ENCODE data around the gene MTA3.
"Not testable (repeated sequence)": the region's sequence is repeated elsewhere in the genome, so short reads cannot be mapped to it uniquely, and the experiment has no call there.

The MTA3 gene

DNA sequence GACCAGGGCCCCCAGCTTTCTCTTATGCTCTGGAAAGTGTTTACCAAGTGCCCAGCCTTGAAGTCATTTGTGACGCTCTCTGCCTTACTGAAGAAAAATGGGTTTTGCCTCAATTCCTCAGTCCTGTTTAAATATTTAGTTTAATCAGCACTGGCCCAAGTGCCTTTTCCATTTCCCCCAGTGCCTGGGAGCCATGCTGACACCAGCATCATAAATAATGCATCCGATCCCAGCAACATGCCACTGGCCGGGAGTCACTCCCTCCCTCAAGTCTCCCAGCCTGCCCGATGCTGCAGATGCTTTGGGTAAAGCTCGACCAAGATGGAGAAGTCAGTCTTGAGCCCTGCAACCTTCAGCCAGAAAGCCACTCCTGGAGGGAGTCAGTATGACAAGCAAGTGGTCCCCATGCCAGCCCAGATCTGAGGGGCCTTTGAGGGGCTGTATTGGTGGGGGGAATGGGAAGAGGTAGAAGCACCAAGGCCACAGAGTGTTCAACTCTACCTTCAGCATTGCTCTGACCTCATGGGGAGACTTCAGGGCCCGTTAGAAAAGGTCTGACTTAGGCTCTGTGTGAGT, 12.0 kb upstream of the MTA3 start:
- 82% methylated on average over 6 of the region's 6 CpGs for WGBS (ENCODE audit: insufficient coverage)
- no peak overlapping the region for H3K4me3 ChIP-seq (ENCODE audit: control insufficient read depth in 1 of 7, extremely low read depth in 1 of 7, insufficient read depth in 4 of 7, low read depth in 2 of 7, low read length in 6 of 7)
- ChIA-PET POLR2A (no interaction called here), CTCF (no interaction called here)
- no peaks in the 10 kb centered on the region for H3K4me1 ChIP-seq (ENCODE audit: control extremely low read depth in 1 of 4, control insufficient read depth in 4 of 4, insufficient read depth in 4 of 4, low read length in 3 of 4)
- no peaks in the 10 kb centered on the region for H3K9me3 ChIP-seq (ENCODE audit: control extremely low read depth in 1 of 5, control insufficient read depth in 4 of 5, insufficient read depth in 2 of 5, low read depth in 1 of 5, low read length in 4 of 5)
- DNase-seq: no peak
- peaks cover 0 to 12% (median 5%) of the 10 kb centered on the region in 5 experiments for H3K27me3 ChIP-seq (replicated peaks in 2 of 5; ENCODE audit: control insufficient read depth in 4 of 5, insufficient read depth in 5 of 5, low read length in 4 of 5)
- H3K36me3 ChIP-seq (ENCODE audit: control insufficient read depth in 4 of 4, insufficient read depth in 4 of 4, low read length in 3 of 4): no peaks in the 10 kb centered on the region
- H3K27ac ChIP-seq (ENCODE audit: insufficient read depth in 1 of 2, low read depth in 1 of 2, low read length in 2 of 2, poor library complexity in 1 of 2, severe bottlenecking in 2 of 2): no peak overlapping the region

DNA sequence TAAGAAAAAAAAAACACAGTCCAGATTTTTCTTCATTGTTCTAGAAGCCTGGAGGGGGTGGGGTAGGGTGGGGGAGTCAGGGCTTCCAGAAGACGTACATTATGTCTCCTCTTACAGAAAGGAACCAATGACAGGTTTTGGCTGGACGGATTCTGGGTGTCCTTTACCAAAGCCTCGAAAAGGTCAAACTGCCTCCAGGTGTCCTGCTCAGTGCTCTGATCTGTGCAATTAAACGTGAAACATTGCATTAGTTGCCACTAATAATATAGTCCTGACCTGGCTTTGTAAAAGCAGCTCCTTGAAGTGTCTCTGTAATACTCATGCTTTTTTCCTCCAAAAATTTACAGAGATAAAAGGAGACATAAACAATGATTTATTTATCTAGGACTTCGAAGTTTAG, 11.1 kb upstream of the MTA3 start:
- Histone ChIP-seq H3K27me3 (replicated peaks in 2 of 5; ENCODE audit: control insufficient read depth in 4 of 5, insufficient read depth in 5 of 5, low read length in 4 of 5) (peaks cover 0 to 14% (median 5%) of the 10 kb centered on the region in 5 experiments), H3K27ac (ENCODE audit: insufficient read depth in 1 of 2, low read depth in 1 of 2, low read length in 2 of 2, poor library complexity in 1 of 2, severe bottlenecking in 2 of 2) (no peak overlapping the region), H3K4me1 (ENCODE audit: control extremely low read depth in 1 of 4, control insufficient read depth in 4 of 4, insufficient read depth in 4 of 4, low read length in 3 of 4) (no peaks in the 10 kb centered on the region), H3K36me3 (ENCODE audit: control insufficient read depth in 4 of 4, insufficient read depth in 4 of 4, low read length in 3 of 4) (no peaks in the 10 kb centered on the region), H3K4me3 (ENCODE audit: control insufficient read depth in 1 of 7, extremely low read depth in 1 of 7, insufficient read depth in 4 of 7, low read depth in 2 of 7, low read length in 6 of 7) (no peak overlapping the region), H3K9me3 (ENCODE audit: control extremely low read depth in 1 of 5, control insufficient read depth in 4 of 5, insufficient read depth in 2 of 5, low read depth in 1 of 5, low read length in 4 of 5) (no peaks in the 10 kb centered on the region)
- 77% methylated on average over 3 of the region's 5 CpGs for WGBS (ENCODE audit: insufficient coverage)
- CTCF ChIA-PET: no interaction called here
- no peak for DNase-seq
- POLR2A ChIA-PET: no interaction called here

DNA sequence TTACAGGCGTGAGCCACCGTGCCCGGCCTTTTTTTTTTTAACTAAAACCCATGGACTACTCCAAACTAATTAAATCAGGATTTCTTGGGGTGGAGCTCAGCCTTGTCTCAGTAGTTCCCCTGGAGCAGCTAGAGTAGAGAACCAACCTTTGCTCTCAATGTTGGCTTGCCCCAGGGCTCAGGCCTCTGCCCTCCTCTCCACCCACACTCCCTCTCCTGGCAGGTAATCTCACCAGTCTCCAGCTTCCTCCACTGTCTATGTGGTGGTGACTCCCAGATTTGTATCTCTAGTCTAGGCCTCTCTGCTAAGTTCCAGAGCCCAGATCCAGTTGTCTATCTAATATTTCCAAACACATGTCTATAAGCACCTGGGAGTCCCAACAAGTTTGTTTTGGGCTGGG, 9.6 kb upstream of the MTA3 start:
- no peak for DNase-seq
- H3K9me3 ChIP-seq (ENCODE audit: control extremely low read depth in 1 of 5, control insufficient read depth in 4 of 5, insufficient read depth in 2 of 5, low read depth in 1 of 5, low read length in 4 of 5): no peaks in the 10 kb centered on the region
- H3K4me1 ChIP-seq (ENCODE audit: control extremely low read depth in 1 of 4, control insufficient read depth in 4 of 4, insufficient read depth in 4 of 4, low read length in 3 of 4): no peaks in the 10 kb centered on the region
- H3K36me3 ChIP-seq (ENCODE audit: control insufficient read depth in 4 of 4, insufficient read depth in 4 of 4, low read length in 3 of 4): no peaks in the 10 kb centered on the region
- H3K27me3 ChIP-seq (replicated peaks in 2 of 5; ENCODE audit: control insufficient read depth in 4 of 5, insufficient read depth in 5 of 5, low read length in 4 of 5): peaks cover 0 to 14% (median 5%) of the 10 kb centered on the region in 5 experiments
- H3K4me3 ChIP-seq (ENCODE audit: control insufficient read depth in 1 of 7, extremely low read depth in 1 of 7, insufficient read depth in 4 of 7, low read depth in 2 of 7, low read length in 6 of 7): no peak overlapping the region
- no peak overlapping the region for H3K27ac ChIP-seq (ENCODE audit: insufficient read depth in 1 of 2, low read depth in 1 of 2, low read length in 2 of 2, poor library complexity in 1 of 2, severe bottlenecking in 2 of 2)
- ChIA-PET CTCF (interaction anchor here (0.7 kb wide), 1 partner anchor 691 kb away, joined by 3 read pairs; no protein-coding TSS in a partner anchor), POLR2A (no interaction called here)
- 100% methylated on average over 2 of the region's 3 CpGs for WGBS (ENCODE audit: insufficient coverage)

DNA sequence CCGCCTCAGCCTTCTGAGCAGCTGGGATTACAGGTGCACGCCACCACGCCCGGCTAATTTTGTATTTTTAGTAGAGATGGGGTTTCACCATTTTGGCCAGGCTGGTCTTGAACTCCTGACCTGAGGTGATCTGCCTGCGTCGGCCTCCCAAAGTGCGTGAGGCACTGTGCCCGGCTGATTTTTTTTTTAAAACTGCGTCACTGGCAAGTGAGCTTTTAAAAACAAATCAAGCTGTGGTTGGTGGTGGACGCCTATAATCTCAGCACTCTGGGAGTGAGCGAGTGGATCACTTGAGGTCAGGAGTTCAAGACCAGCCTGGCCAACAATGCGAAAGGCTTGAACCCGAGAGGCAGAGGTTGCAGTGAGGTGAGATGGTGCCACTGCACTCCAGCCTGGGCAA, 8.3 kb upstream of the MTA3 start:
- POLR2A ChIA-PET; H3K4me1 ChIP-seq (ENCODE audit: control extremely low read depth in 1 of 4, control insufficient read depth in 4 of 4, insufficient read depth in 4 of 4, low read length in 3 of 4); DNase-seq; CTCF ChIA-PET; H3K36me3 ChIP-seq (ENCODE audit: control insufficient read depth in 4 of 4, insufficient read depth in 4 of 4, low read length in 3 of 4); H3K4me3 ChIP-seq (ENCODE audit: control insufficient read depth in 1 of 7, extremely low read depth in 1 of 7, insufficient read depth in 4 of 7, low read depth in 2 of 7, low read length in 6 of 7); H3K27ac ChIP-seq (ENCODE audit: insufficient read depth in 1 of 2, low read depth in 1 of 2, low read length in 2 of 2, poor library complexity in 1 of 2, severe bottlenecking in 2 of 2); H3K9me3 ChIP-seq (ENCODE audit: control extremely low read depth in 1 of 5, control insufficient read depth in 4 of 5, insufficient read depth in 2 of 5, low read depth in 1 of 5, low read length in 4 of 5): not testable (repeated sequence)
- peaks cover 0 to 13% (median 5%) of the 10 kb centered on the region in 5 experiments for H3K27me3 ChIP-seq (replicated peaks in 2 of 5; ENCODE audit: control insufficient read depth in 4 of 5, insufficient read depth in 5 of 5, low read length in 4 of 5)
- WGBS (ENCODE audit: insufficient coverage): 93% methylated on average over 6 of the region's 13 CpGs

DNA sequence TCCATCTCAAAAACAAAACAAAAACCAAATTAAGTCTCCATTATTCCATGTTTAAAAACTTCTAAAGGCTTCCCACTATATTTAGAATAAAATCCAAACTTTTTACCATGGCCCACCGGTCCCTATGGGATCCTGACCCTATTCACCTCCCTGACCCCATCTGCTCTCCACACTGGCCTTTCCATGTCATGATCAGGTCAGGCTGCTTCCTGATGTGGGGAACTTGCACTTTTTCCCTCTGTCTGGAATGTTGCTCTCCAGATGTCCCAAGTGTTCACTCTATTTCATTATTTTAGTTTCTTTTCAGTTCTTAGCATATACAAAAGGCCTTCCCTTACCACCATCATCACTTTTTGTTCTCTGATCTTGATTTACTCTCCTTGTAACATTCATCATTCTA, 7.5 kb upstream of the MTA3 start:
- Histone ChIP-seq H3K4me3 (ENCODE audit: control insufficient read depth in 1 of 7, extremely low read depth in 1 of 7, insufficient read depth in 4 of 7, low read depth in 2 of 7, low read length in 6 of 7) (no peak overlapping the region), H3K27ac (ENCODE audit: insufficient read depth in 1 of 2, low read depth in 1 of 2, low read length in 2 of 2, poor library complexity in 1 of 2, severe bottlenecking in 2 of 2) (no peak overlapping the region), H3K4me1 (ENCODE audit: control extremely low read depth in 1 of 4, control insufficient read depth in 4 of 4, insufficient read depth in 4 of 4, low read length in 3 of 4) (no peaks in the 10 kb centered on the region), H3K36me3 (ENCODE audit: control insufficient read depth in 4 of 4, insufficient read depth in 4 of 4, low read length in 3 of 4) (no peaks in the 10 kb centered on the region), H3K27me3 (replicated peaks in 2 of 5; ENCODE audit: control insufficient read depth in 4 of 5, insufficient read depth in 5 of 5, low read length in 4 of 5) (peaks cover 0 to 15% (median 5%) of the 10 kb centered on the region in 5 experiments), H3K9me3 (ENCODE audit: control extremely low read depth in 1 of 5, control insufficient read depth in 4 of 5, insufficient read depth in 2 of 5, low read depth in 1 of 5, low read length in 4 of 5) (no peaks in the 10 kb centered on the region)
- no peak for DNase-seq
- WGBS (ENCODE audit: insufficient coverage): 100% methylated on average over 1 of the region's 1 CpG
- POLR2A ChIA-PET: no interaction called here
- CTCF ChIA-PET: no interaction called here

DNA sequence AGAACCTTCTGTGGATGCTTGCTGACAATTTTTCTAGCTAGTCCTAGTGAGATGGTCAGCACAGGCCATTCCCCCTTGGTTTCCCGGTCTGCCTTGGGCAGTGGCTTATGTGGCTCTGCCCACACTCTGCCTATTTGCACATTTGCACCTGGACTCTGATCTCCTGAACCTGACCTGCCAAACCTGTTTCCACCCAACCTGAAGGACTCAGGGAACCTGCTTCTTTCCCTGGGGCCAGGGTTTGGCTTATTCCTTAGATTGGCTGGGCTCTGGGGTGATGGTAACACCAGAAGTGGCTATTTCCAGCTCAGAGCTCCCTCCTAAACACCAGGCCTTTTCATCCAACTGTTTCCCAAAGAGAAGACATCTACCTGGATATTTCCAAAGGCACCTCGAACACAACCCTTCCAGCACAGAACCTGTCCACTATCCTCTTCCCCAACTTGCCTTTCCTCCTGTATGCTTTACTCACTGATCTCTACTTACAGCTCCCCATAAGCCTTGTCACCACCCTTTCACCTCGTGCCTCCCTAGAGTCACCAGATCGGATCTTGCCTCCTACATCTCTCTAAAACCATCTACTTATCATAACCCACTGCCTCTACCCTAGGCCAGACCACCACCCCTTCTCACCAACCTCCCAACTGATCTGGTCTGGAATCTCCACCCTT, 5.8 kb upstream of the MTA3 start:
- POLR2A ChIA-PET: no interaction called here
- CTCF ChIA-PET: interaction anchor here (0.6 to 1.1 kb wide), 2 partner anchors 14 to 15 kb away, joined by 3 to 4 read pairs; no protein-coding TSS in a partner anchor
- no peak overlapping the region for H3K4me3 ChIP-seq (ENCODE audit: control insufficient read depth in 1 of 7, extremely low read depth in 1 of 7, insufficient read depth in 4 of 7, low read depth in 2 of 7, low read length in 6 of 7)
- H3K27me3 ChIP-seq (replicated peaks in 2 of 5; ENCODE audit: control insufficient read depth in 4 of 5, insufficient read depth in 5 of 5, low read length in 4 of 5): peaks cover 0 to 16% (median 5%) of the 10 kb centered on the region in 5 experiments
- H3K36me3 ChIP-seq (ENCODE audit: control insufficient read depth in 4 of 4, insufficient read depth in 4 of 4, low read length in 3 of 4): no peaks in the 10 kb centered on the region
- DNase-seq: no peak
- no peaks in the 10 kb centered on the region for H3K4me1 ChIP-seq (ENCODE audit: control extremely low read depth in 1 of 4, control insufficient read depth in 4 of 4, insufficient read depth in 4 of 4, low read length in 3 of 4)
- H3K9me3 ChIP-seq (ENCODE audit: control extremely low read depth in 1 of 5, control insufficient read depth in 4 of 5, insufficient read depth in 2 of 5, low read depth in 1 of 5, low read length in 4 of 5): no peaks in the 10 kb centered on the region
- H3K27ac ChIP-seq (ENCODE audit: insufficient read depth in 1 of 2, low read depth in 1 of 2, low read length in 2 of 2, poor library complexity in 1 of 2, severe bottlenecking in 2 of 2): no peak overlapping the region
- WGBS (ENCODE audit: insufficient coverage): 96% methylated on average over 4 of the region's 4 CpGs

DNA sequence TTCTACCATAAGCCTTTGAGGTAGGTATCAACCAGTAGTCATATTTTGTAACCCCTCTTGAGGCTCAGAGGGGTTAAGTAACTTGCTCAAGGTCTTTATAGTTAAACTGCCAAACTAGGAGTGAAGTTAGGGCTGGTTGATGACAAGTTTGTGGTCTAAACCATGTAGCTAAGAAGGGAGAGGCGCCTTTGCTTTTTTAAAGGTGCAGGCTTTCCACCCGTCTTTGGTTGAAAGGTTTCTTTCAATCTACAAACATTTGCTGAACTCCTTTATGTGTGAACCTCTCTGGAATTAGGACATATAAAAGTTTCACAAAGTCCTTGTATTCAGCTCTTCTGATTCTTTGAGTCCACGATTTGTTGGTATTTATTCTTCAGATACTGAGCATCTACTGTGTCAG, 2.4 kb upstream of the MTA3 start:
- DNase-seq: no peak
- no peaks in the 10 kb centered on the region for H3K9me3 ChIP-seq (ENCODE audit: control extremely low read depth in 1 of 5, control insufficient read depth in 4 of 5, insufficient read depth in 2 of 5, low read depth in 1 of 5, low read length in 4 of 5)
- CTCF ChIA-PET: interaction anchor here (0.9 kb wide), 1 partner anchor 59 kb away, joined by 4 read pairs; no protein-coding TSS in a partner anchor
- H3K4me1 ChIP-seq (ENCODE audit: control extremely low read depth in 1 of 4, control insufficient read depth in 4 of 4, insufficient read depth in 4 of 4, low read length in 3 of 4): peaks cover 0 to 9% (median 7%) of the 10 kb centered on the region in 4 experiments
- POLR2A ChIA-PET: no interaction called here
- H3K27me3 ChIP-seq (replicated peaks in 2 of 5; ENCODE audit: control insufficient read depth in 4 of 5, insufficient read depth in 5 of 5, low read length in 4 of 5): peaks cover 0 to 25% (median 5%) of the 10 kb centered on the region in 5 experiments
- 100% methylated on average over 3 of the region's 3 CpGs for WGBS (ENCODE audit: insufficient coverage)
- no peak overlapping the region for H3K4me3 ChIP-seq (ENCODE audit: control insufficient read depth in 1 of 7, extremely low read depth in 1 of 7, insufficient read depth in 4 of 7, low read depth in 2 of 7, low read length in 6 of 7)
- no peak overlapping the region for H3K27ac ChIP-seq (ENCODE audit: insufficient read depth in 1 of 2, low read depth in 1 of 2, low read length in 2 of 2, poor library complexity in 1 of 2, severe bottlenecking in 2 of 2)
- no peaks in the 10 kb centered on the region for H3K36me3 ChIP-seq (ENCODE audit: control insufficient read depth in 4 of 4, insufficient read depth in 4 of 4, low read length in 3 of 4)

All from common myeloid progenitor, CD34-positive (primary cell).